ENCODE measurements around the gene SHF. TPM values are rescaled to one million over a fixed set of nuclear protein-coding genes. Genes with fewer than 3 reads are reported as not detected.

SHF gene
- total RNA-seq, 1 experiment from 2014 or later: 21.7 TPM

GRCh38 chr15:45144775-45145174, 43.0 kb downstream of the SHF start:
- Histone ChIP-seq H3K23ac (ENCODE audit: insufficient read length, low read depth, low read length) (no peak overlapping the region), H3K18ac (ENCODE audit: insufficient read length, low read depth, low read length) (no peak overlapping the region), H2BK120ac (ENCODE audit: low read depth, low read length, poor library complexity, severe bottlenecking) (no peak overlapping the region), H4K8ac (replicated peaks; ENCODE audit: insufficient read length, low read depth, low read length) (no peak overlapping the region), H3K4ac (ENCODE audit: low read depth, low read length) (no peak overlapping the region), H2BK12ac (ENCODE audit: insufficient read length, low read depth, low read length) (no peak overlapping the region), H4K5ac (ENCODE audit: insufficient read length, low read depth, low read length) (no peak overlapping the region), H3K4me2 (ENCODE audit: insufficient read depth, insufficient read length, low read length) (no peak overlapping the region), H2BK15ac (ENCODE audit: low read depth, low read length) (no peak overlapping the region), H4K20me1 (ENCODE audit: control insufficient read depth, insufficient read depth, insufficient read length) (no peaks in the 10 kb centered on the region), H3K9me3 (ENCODE audit: control insufficient read depth, low read depth, low read length) (no peaks in the 10 kb centered on the region), H3K9ac (ENCODE audit: extremely low read depth, insufficient read length, low read length) (no peak overlapping the region), H3K27me3 (ENCODE audit: insufficient read depth, low read length) (no peaks in the 10 kb centered on the region; the same call in 1 of the 2 replicates), H3K56ac (ENCODE audit: insufficient read length, low read depth, low read length) (no peak overlapping the region), H3K4me1 (ENCODE audit: insufficient read depth, low read length) (no peaks in the 10 kb centered on the region), H3K27ac (ENCODE audit: insufficient read length, low read depth, low read length) (no peak overlapping the region), H2BK5ac (ENCODE audit: insufficient read length, low read length) (no peak overlapping the region), H3K14ac (ENCODE audit: insufficient read depth, low read length) (no peak overlapping the region), H2AFZ (ENCODE audit: low read length) (no peak overlapping the region), H3K79me2 (ENCODE audit: insufficient read depth, low read length) (no peaks in the 10 kb centered on the region), H3K79me1 (ENCODE audit: insufficient read depth, low read depth, low read length, poor library complexity, severe bottlenecking) (no peaks in the 10 kb centered on the region), H4K91ac (ENCODE audit: insufficient read length, low read depth, low read length) (no peak overlapping the region), H2BK20ac (ENCODE audit: low read depth, low read length, poor library complexity, severe bottlenecking) (no peak overlapping the region), H3K23me2 (ENCODE audit: insufficient read length, low read depth, low read length, poor library complexity, severe bottlenecking) (no peaks in the 10 kb centered on the region), H2AK5ac (ENCODE audit: insufficient read length, low read length) (no peak overlapping the region), H3T11ph (ENCODE audit: low read length) (no peak overlapping the region)
- H3K9me3 Mint-ChIP-seq: no peaks in the 10 kb centered on the region; a peak in 1 of 5 replicates
- no peak for TF ChIP-seq CTCF (conservative IDR thresholded peaks at IDR 0.05)
- H3K4me3 Mint-ChIP-seq: no peak overlapping the region
- no peak overlapping the region for H3K27ac Mint-ChIP-seq
- WGBS (ENCODE audit: extremely low coverage, insufficient read length, low lambda C conversion rate): no CpG with 5 or more reads among the region's 9 CpGs
- no peaks in the 10 kb centered on the region for H3K36me3 Mint-ChIP-seq (ENCODE audit: insufficient read depth in 1 of 3, low read depth in 3 of 3)
- H3K27me3 Mint-ChIP-seq (ENCODE audit: low read depth): peaks cover 24% of the 10 kb centered on the region
- peaks cover 5 to 7% of the 10 kb centered on the region in 2 experiments; a peak in 3 of 4 replicates for H3K4me1 Mint-ChIP-seq
- DNase-seq: no peak
